SK-N-SH (cell line): ENCODE results near the gene CRIM1.

Experiments used
- CHD2 ChIP-seq: fragments of 150-350 bp; IDR thresholded peaks from 2 replicates; pipeline ENCODE4 v1.6.1; 2018; ENCODE audit warnings: low read length; ENCODE audit not compliant: partially characterized antibody
- CTCF ChIP-seq: fragments of 200-600 bp; sonication (generic); IDR thresholded peaks from 2 replicates; pipeline ENCODE4 v1.6.1; 2017; ENCODE audit warnings: antibody characterized with exemption, mild to moderate bottlenecking, moderate library complexity
- EP300 ChIP-seq, 2 experiments: IDR thresholded peaks; 2 replicates each; pipeline versions ENCODE4 v1.4.0 to v1.6.1; 2012; ENCODE audit warnings: borderline replicate concordance in 1 of 2, low read depth in 1 of 2, low read length in 1 of 2
- FOXM1 ChIP-seq: IDR thresholded peaks from 2 replicates; pipeline ENCODE4 v1.4.0; 2012; ENCODE audit warnings: low read depth, mild to moderate bottlenecking
- GABPA ChIP-seq: IDR thresholded peaks from 2 replicates; pipeline ENCODE4 v1.4.0; 2012; ENCODE audit warnings: low read depth, mild to moderate bottlenecking
- MAX ChIP-seq: IDR thresholded peaks from 2 replicates; pipeline ENCODE4 v1.4.0; 2012; ENCODE audit warnings: low read depth
- RXRA ChIP-seq: IDR thresholded peaks from 2 replicates; pipeline ENCODE4 v1.4.0; 2012; ENCODE audit warnings: low read depth, mild to moderate bottlenecking, borderline replicate concordance
- SIN3A ChIP-seq: IDR thresholded peaks from 2 replicates; pipeline ENCODE4 v1.6.1; 2012; ENCODE audit warnings: low read depth, mild to moderate bottlenecking, low read length, moderate library complexity, borderline replicate concordance
- TAF1 ChIP-seq: IDR thresholded peaks from 2 replicates; pipeline ENCODE4 v1.6.1; 2012; ENCODE audit warnings: low read depth, mild to moderate bottlenecking, low read length, moderate library complexity, borderline replicate concordance
- YY1 ChIP-seq: IDR thresholded peaks from 2 replicates; pipeline ENCODE4 v1.4.0; 2012; ENCODE audit warnings: low read depth, mild to moderate bottlenecking

- TF ChIP-seq CTCF (no peak), RXRA (no peak), YY1 (no peak), EP300 (IDR thresholded peaks at IDR 0.05; ENCODE audit: borderline replicate concordance in 1 of 2, low read depth in 1 of 2, low read length in 1 of 2) (no peak), SIN3A (no peak), MAX (no peak), CHD2 (no peak), TAF1 (no peak), GABPA (no peak), FOXM1 (no peak)
Measured at GRCh38 chr2:36427790-36428243, 72.2 kb downstream of the CRIM1 start.
